B cell (primary cell): ENCODE measurements around the gene SATB2. TPM values are rescaled to one million over a fixed set of nuclear protein-coding genes. Genes with fewer than 3 reads are reported as not detected.
A peak's percentile ranks its signal among the peaks of the same experiment; 100 is the strongest.

Experiments used
- ATAC-seq: fragments of 200-7000 bp; cut with Tn5 transposase; one replicate; pipeline ENCODE4 v1.10.0; 2021; ENCODE audit warnings: low read depth, mild to moderate bottlenecking, moderate number of reproducible peaks, moderate library complexity
- CTCF ChIA-PET: fragments of 350-600 bp; sonication (Branson Sonifier 250); formaldehyde crosslinking; loops from one replicate; lab custom pipeline; 2021; ENCODE audit warnings: antibody characterized with exemption, inconsistent platforms; lab: Charles Lee
- POLR2A ChIA-PET: fragments of 350-600 bp; sonication (Branson Sonifier 250); formaldehyde crosslinking; loops from one replicate; lab custom pipeline; 2021; ENCODE audit warnings: antibody characterized with exemption; lab: Charles Lee
- DNase-seq: peaks from one replicate; pipeline ENCODE4 v3.0.0; 2013
- H2AFZ ChIP-seq: 2 replicates; pipeline ENCODE4 v1.6.1; 2012; ENCODE audit warnings: mild to moderate bottlenecking, low read depth, low read length; ENCODE audit not compliant: insufficient read depth, poor library complexity, severe bottlenecking
- H3K27ac ChIP-seq, 2 donors: 1 replicate in 1 of 2; 2 replicates in 1 of 2; pipeline ENCODE4 v1.5.1; 2012 to 2013; ENCODE audit warnings: low read length in 2 of 2, mild to moderate bottlenecking in 2 of 2, moderate library complexity in 1 of 2
- H3K27me3 ChIP-seq, 4 experiments: fragments of 200-600 bp in 1 of 4; sonication (generic) in 1 of 4; replicated peaks in 1 of 4; 1 replicate in 2 of 4; 2 replicates in 2 of 4; pipeline versions ENCODE4 v1.6.1 to v1.7.0; 2013 to 2016; ENCODE audit warnings: low read length in 3 of 4, mild to moderate bottlenecking in 2 of 4, mixed read lengths in 1 of 4, moderate library complexity in 1 of 4; ENCODE audit not compliant: insufficient read depth in 4 of 4, control insufficient read depth in 3 of 4; ENCODE audit errors: control extremely low read depth in 1 of 4
- H3K36me3 ChIP-seq, 2 experiments: replicated peaks in 1 of 2; 1 replicate in 1 of 2; 2 replicates in 1 of 2; pipeline versions ENCODE4 v1.6.1 to v1.7.1; 2013; ENCODE audit warnings: low read length in 1 of 2; ENCODE audit not compliant: insufficient read depth in 2 of 2, control insufficient read depth in 1 of 2; ENCODE audit errors: control extremely low read depth in 1 of 2, extremely low read depth in 1 of 2
- H3K4me1 ChIP-seq, 2 donors: fragments of 200-600 bp in 1 of 2; sonication (generic) in 1 of 2; 1 replicate in 1 of 2; 2 replicates in 1 of 2; pipeline versions ENCODE4 v1.5.1 to v1.6.1; 2013 to 2017; ENCODE audit warnings: low read length in 2 of 2; ENCODE audit not compliant: control insufficient read depth in 2 of 2, insufficient read depth in 2 of 2
- H3K4me2 ChIP-seq: replicated peaks from 2 replicates; pipeline ENCODE3; 2012; ENCODE audit warnings: mild to moderate bottlenecking, low read depth, low read length; ENCODE audit not compliant: poor library complexity, severe bottlenecking
- H3K4me3 ChIP-seq, 5 experiments: fragments of 200-600 bp in 1 of 5; sonication (generic) in 1 of 5; 1 replicate in 3 of 5; 2 replicates in 2 of 5; pipeline versions ENCODE4 v1.5.1 to v1.7.0; 2011 to 2016; ENCODE audit warnings: low read length in 4 of 5, mild to moderate bottlenecking in 4 of 5, low read depth in 2 of 5, control low read depth in 1 of 5, moderate library complexity in 1 of 5; ENCODE audit not compliant: insufficient read depth in 1 of 5; ENCODE audit errors: control extremely low read depth in 1 of 5, extremely low read depth in 1 of 5
- H3K79me2 ChIP-seq: fragments of 200-600 bp; sonication (generic); one replicate; pipeline ENCODE4 v1.6.0; 2016; ENCODE audit warnings: low read length; ENCODE audit not compliant: control insufficient read depth, insufficient read depth
- H3K9ac ChIP-seq: fragments of 200-600 bp; sonication (generic); 2 replicates; pipeline ENCODE4 v1.6.1; 2017; ENCODE audit warnings: mild to moderate bottlenecking, low read length, moderate library complexity
- H3K9me3 ChIP-seq, 3 donors: one replicate each; pipeline versions ENCODE4 v1.6.1 to v1.7.1; 2013; ENCODE audit warnings: low read length in 2 of 3; ENCODE audit not compliant: control insufficient read depth in 2 of 3, insufficient read depth in 1 of 3; ENCODE audit errors: control extremely low read depth in 1 of 3
- H4K20me1 ChIP-seq: 2 replicates; pipeline ENCODE4 v1.6.0; 2012; ENCODE audit warnings: mild to moderate bottlenecking, low read length; ENCODE audit not compliant: insufficient read depth, control insufficient read depth, poor library complexity, severe bottlenecking
- H3K27ac Mint-ChIP-seq: one replicate; pipeline ENCODE4 v1.8.0; 2021; ENCODE audit warnings: mixed read lengths
- H3K27me3 Mint-ChIP-seq: one replicate; pipeline ENCODE4 v1.8.0; 2021; ENCODE audit warnings: mixed read lengths
- H3K4me1 Mint-ChIP-seq: one replicate; pipeline ENCODE4 v1.8.0; 2021; ENCODE audit warnings: mixed read lengths
- H3K4me3 Mint-ChIP-seq: one replicate; pipeline ENCODE4 v1.8.0; 2021; ENCODE audit warnings: mixed read lengths
- H3K9me3 Mint-ChIP-seq: one replicate; pipeline ENCODE4 v1.8.0; 2022; ENCODE audit warnings: mixed read lengths; ENCODE audit not compliant: insufficient read depth
- CTCF ChIP-seq: fragments of 200-600 bp; IDR thresholded peaks from one replicate; pipeline ENCODE4 v1.8.0; 2022; ENCODE audit warnings: antibody characterized with exemption, mild to moderate bottlenecking
- EZH2 ChIP-seq: IDR thresholded peaks from 2 replicates; pipeline ENCODE4 v1.6.1; 2012; ENCODE audit warnings: borderline replicate concordance, low read depth, mild to moderate bottlenecking, moderate library complexity, low read length; ENCODE audit not compliant: insufficient read depth, poor library complexity, severe bottlenecking
- WGBS: methylation state at CpG from one replicate; pipeline ENCODE4 v1.1.5; 2013; ENCODE audit warnings: missing lambda C conversion rate; ENCODE audit not compliant: insufficient coverage; 5-methylcytosine and 5-hydroxymethylcytosine counted together
- intact Hi-C: fragments of 100-400 bp; cut with micrococcal nuclease; formaldehyde crosslinking; loops from one replicate; pipeline ENCODE4 v1.10.0; 2022
- polyA plus RNA-seq: library from polyadenylated mRNA; depleted of rRNA; stranded (reverse); fragments of >200 nt; gene quantifications from 2 replicates; pipeline ENCODE4 v1.2.3, GENCODE V29; 2012
- total RNA-seq, 2 donors: library from RNA; stranded (reverse); fragments of 120-200 nt in 1 of 2; gene quantifications; 1 replicate in 1 of 2; 2 replicates in 1 of 2; pipeline versions ENCODE4 v1.2.3 to v1.2.4, GENCODE V29; 2013 to 2022

The SATB2 gene
- total and polyA plus RNA-seq, 2 donors (not counting 1 experiment from before 2014, with no cell fraction given): 0.13 to 0.49 TPM

GRCh38 chr2:199485732-199486335 lies 28.1 kb upstream of the SATB2 start:
- 32% methylated on average over 3 of the region's 5 CpGs for WGBS
- ChIA-PET POLR2A (no interaction called here), CTCF (interaction anchor here (1.3 to 3.1 kb wide), 3 partner anchors 21 to 1176 kb away, joined by 3 to 10 read pairs (median 6); no protein-coding TSS in a partner anchor)
- Histone ChIP-seq H3K9me3 (no peaks in the 10 kb centered on the region), H3K4me1 (no peaks in the 10 kb centered on the region), H3K27ac (no peak overlapping the region), H3K9ac (no peak overlapping the region), H3K36me3 (no peaks in the 10 kb centered on the region), H3K4me3 (no peak overlapping the region), H3K79me2 (no peaks in the 10 kb centered on the region), H4K20me1 (no peaks in the 10 kb centered on the region), H3K4me2 (no peak overlapping the region), H3K27me3 (peaks cover 0 to 4% (median 0%) of the 10 kb centered on the region in 4 experiments), H2AFZ (no peak overlapping the region)
- H3K27ac Mint-ChIP-seq: no peak overlapping the region
- peaks cover 11% of the 10 kb centered on the region for H3K27me3 Mint-ChIP-seq
- no peaks in the 10 kb centered on the region for H3K9me3 Mint-ChIP-seq
- no peak overlapping the region for H3K4me3 Mint-ChIP-seq
- H3K4me1 Mint-ChIP-seq: no peaks in the 10 kb centered on the region
- ATAC-seq (no peak), DNase-seq (peak; percentile 6)
- no peak for TF ChIP-seq CTCF
- TF ChIP-seq EZH2: no peak
- intact Hi-C loops: no loop called here

- Histone ChIP-seq H3K36me3 (no peaks in the 10 kb centered on the region), H3K27me3 (peaks cover 0 to 4% (median 0%) of the 10 kb centered on the region in 4 experiments), H3K9me3 (no peaks in the 10 kb centered on the region), H4K20me1 (no peaks in the 10 kb centered on the region), H3K4me2 (no peak overlapping the region), H3K79me2 (no peaks in the 10 kb centered on the region), H3K9ac (no peak overlapping the region), H3K27ac (no peak overlapping the region), H2AFZ (no peak overlapping the region), H3K4me3 (no peak overlapping the region), H3K4me1 (no peaks in the 10 kb centered on the region)
- POLR2A ChIA-PET: no interaction called here
- H3K4me1 Mint-ChIP-seq: no peaks in the 10 kb centered on the region
- H3K27ac Mint-ChIP-seq: no peak overlapping the region
- H3K27me3 Mint-ChIP-seq: peaks cover 11% of the 10 kb centered on the region
- intact Hi-C loops: no loop called here
- TF ChIP-seq EZH2 (no peak), CTCF (no peak)
- DNase-seq: no peak
- 100% methylated on average over 1 of the region's 1 CpG for WGBS
- CTCF ChIA-PET: interaction anchor here (1.3 to 3.1 kb wide), 3 partner anchors 20 to 1175 kb away, joined by 3 to 10 read pairs (median 6); no protein-coding TSS in a partner anchor
- no peaks in the 10 kb centered on the region for H3K9me3 Mint-ChIP-seq
- H3K4me3 Mint-ChIP-seq: no peak overlapping the region
- no peak for ATAC-seq
Measured at GRCh38 chr2:199484927-199485326, 27.2 kb upstream of the SATB2 start.
